ENCODE data around the gene RNF152. TPM values are rescaled to one million over a fixed set of nuclear protein-coding genes. Genes with fewer than 3 reads are reported as not detected.
"Not testable (repeated sequence)": the region's sequence is repeated elsewhere in the genome, so short reads cannot be mapped to it uniquely, and the experiment has no call there.

The RNF152 gene
- polyA plus RNA-seq, 4 donors: 7.9 to 9.8 (median 8.7) TPM

DNA sequence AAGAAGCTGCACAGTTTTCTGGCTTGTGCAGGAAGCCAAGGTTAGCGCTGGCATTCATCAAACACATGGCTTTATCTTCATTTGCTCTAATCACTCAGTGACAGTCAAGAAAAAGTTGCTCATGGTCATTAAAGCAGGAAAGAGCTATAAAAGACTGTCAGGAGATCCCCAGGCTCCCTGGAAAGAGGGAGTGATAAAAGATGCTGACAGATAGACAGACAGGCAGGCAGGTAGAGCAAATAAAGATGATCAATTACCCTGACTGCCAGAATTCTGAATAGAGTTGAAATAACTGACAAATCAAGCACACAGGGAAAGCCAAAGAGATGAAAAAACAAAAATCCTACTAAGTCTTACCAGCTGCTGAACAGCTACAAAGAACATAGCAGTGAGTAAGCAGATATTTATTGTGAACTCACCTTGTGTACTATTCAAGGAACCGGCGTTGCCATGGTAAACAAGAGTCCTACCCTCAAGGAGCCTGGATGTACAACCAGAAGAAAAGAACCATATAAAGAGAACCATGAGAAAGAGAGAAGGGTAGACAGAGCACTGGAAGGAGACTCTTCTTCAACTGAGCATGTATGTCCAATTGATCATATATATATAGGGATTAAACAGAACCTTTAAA is 68.0 kb downstream of the RNF152 start:
- no peak for DNase-seq (ENCODE audit: low read depth in 4 of 4, low spot score in 3 of 4)

- DNase-seq (ENCODE audit: low read depth in 4 of 4, low spot score in 3 of 4): no peak
Observed at GRCh38 chr18:61823595-61823994, 69.2 kb downstream of the RNF152 start.

DNA sequence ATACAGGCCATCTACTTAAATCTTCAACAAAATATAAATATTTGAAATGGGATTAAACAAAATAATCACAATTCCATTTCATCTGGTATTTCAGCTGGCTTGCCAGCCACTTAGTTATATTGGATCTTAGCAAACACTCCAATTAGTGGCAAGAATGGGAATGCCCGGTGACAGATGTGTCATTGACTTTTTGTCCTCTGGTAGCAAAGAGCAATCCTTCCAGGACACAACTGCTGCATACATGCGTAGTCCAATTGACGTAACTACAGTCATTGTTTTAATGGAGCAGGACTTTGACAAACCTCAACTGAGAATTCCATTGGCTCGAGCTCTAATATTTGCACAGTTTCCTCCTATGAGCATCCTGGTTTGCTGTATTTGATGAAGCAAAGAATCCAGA is 69.9 kb downstream of the RNF152 start:
- DNase-seq (ENCODE audit: low read depth in 4 of 4, low spot score in 3 of 4): no peak

DNA sequence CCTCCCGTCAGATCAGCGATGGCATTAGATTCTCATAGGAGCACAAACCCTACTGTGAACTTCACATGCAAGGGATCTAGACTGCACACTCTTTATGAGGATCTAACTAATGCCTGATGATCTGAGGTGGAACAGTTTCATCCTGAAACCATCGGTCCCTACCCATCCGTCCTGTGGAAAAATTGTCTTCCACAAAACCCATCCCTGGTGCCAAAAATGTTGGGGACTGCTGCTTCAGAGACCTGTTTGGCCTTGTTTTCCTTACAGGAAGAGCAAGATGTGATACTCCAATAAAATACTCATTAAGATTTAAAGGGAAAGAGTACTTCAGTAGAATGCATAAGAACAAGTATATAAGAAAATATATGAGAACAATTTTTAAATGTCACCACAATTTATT is 71.1 kb downstream of the RNF152 start:
- no peak for DNase-seq (ENCODE audit: low read depth in 4 of 4, low spot score in 3 of 4)

GRCh38 chr18:61820882-61821281 is 71.9 kb downstream of the RNF152 start:
- no peak for DNase-seq (ENCODE audit: low read depth in 4 of 4, low spot score in 3 of 4)

- DNase-seq (ENCODE audit: low read depth in 4 of 4, low spot score in 3 of 4): no peak
Observed at GRCh38 chr18:61817086-61817485, 75.7 kb downstream of the RNF152 start.

GRCh38 chr18:61815885-61816470 is 76.8 kb downstream of the RNF152 start:
- DNase-seq (ENCODE audit: low read depth in 4 of 4, low spot score in 3 of 4): no peak

DNA sequence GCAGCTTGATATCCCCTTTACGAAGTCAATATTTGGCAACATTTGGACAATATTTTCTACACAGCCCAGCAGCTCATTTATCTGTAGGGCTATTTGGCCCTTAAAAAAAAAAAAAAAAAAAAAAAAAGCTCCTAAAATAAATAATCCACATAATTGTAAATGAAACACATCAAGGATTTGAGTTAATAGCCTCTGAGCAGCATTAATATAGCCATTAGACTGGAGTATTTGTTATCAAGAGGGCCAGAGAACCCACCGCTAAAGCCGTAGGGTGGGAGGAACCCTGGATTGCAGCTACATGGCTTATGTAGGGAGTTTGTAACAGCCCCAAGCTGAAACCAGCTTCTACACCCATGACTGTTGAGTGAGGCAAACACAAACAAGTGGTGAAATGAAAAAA is 84.5 kb downstream of the RNF152 start:
- DNase-seq (ENCODE audit: low read depth in 4 of 4, low spot score in 3 of 4): no peak

- DNase-seq (ENCODE audit: low read depth in 4 of 4, low spot score in 3 of 4): no peak
Observed at GRCh38 chr18:61803393-61803792, 89.4 kb downstream of the RNF152 start.

DNA sequence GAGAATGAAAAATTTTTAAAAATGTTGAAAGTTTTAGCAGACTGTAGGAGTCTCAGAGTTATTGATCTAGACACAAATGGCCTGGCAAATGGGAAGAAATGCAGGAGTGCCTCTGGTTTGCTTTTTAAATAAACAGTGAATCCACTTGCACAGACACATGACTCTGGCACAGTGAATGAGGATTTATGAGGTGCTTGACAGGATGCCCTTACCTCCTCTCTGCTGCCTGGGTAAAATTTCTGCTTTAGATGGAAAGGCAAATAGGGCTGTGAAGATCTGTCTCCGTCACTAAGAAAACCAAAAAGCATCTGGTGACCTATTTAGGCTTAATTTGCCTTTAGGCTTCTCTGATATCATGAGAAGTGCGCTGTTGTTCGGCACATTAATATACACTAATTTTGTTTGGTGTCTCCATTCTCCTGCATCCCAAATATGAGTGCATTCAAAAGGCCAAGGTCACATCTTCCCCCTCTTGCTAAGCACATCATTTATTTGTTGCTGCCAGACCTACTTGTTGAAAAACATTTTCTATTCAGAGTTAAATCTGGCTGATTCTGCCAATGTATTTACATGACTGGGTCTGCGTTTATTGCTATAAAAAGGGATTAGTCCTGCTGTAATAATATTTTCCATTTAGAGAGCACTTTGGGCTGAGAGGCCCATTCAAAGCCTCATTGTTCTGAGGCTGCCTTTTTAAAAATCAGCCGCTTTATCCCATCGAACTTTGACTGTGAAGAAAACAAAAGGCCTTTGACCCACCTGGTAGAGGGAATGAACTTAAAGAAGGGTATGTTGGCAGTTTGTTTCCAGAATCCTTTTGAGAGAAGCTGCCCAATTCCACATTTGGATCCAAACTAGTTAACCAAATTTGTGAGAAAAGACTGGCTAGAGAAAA is 94.9 kb downstream of the RNF152 start:
- DNase-seq (ENCODE audit: low read depth in 4 of 4, low spot score in 3 of 4): peak in 1 of 4 donors; percentile 10

DNA sequence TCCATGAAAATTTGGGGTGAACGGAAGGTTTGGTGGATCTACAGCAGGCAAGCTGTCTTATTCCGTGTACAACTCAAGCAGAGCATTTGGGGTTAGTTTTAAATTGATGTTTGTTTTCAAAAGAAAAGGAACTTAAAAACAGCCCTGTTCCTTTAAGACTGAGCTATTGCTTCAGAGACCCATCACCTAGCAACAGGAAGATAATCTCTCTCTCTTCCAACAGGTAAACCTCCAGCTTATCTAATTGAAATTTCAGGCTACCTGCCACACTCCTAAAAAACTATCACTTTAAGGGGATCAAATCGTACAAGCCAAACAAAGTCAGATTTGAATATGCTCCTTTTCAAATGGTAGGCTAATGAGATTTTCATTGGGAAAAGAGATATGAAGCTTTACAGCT is 101.8 kb downstream of the RNF152 start:
- DNase-seq (ENCODE audit: low read depth in 4 of 4, low spot score in 3 of 4): no peak

GRCh38 chr18:61787011-61787670 is 105.7 kb downstream of the RNF152 start:
- DNase-seq (ENCODE audit: low read depth in 4 of 4, low spot score in 3 of 4): not testable (repeated sequence)

GRCh38 chr18:61785588-61785987 is 107.2 kb downstream of the RNF152 start:
- DNase-seq (ENCODE audit: low read depth in 4 of 4, low spot score in 3 of 4): no peak

DNA sequence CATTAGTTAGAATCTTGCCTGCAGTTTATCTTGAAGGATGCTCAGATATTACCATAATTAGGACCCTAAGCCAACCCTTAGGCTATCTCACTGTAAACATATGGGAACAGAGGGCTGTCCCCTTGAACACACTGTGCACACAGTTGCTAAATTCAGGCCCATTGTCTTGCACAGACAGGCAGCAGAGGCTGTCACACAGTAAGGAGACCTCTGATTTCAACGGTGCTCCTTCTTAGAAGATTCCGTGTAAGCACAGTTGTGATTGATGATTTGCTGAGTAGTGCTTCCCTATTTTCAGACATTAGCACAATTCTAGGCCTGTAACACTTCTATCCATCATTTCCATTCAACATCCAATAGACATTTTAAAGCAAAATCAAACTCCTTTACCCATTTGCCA is 108.0 kb downstream of the RNF152 start:
- no peak for DNase-seq (ENCODE audit: low read depth in 4 of 4, low spot score in 3 of 4)

GRCh38 chr18:61782545-61782944 is 110.3 kb downstream of the RNF152 start:
- no peak for DNase-seq (ENCODE audit: low read depth in 4 of 4, low spot score in 3 of 4)

DNA sequence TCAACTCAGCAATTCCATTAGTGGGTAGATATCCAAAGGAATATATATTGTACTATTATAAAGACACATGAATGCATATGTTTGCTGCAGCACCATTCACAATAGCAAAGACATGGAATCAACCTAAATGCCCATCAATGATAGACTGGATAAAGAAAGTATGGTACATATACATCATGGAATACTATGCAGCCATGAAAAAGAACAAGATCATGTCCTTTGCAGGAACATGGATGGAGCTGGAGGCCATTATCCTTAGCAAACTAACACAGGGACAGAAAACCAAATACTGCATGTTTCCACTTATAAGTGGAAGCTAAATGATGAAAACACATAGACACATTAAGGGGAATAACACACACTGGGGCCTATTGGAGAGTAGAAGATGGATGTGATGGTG is 116.6 kb downstream of the RNF152 start:
- not testable (repeated sequence) for DNase-seq (ENCODE audit: low read depth in 4 of 4, low spot score in 3 of 4)

DNA sequence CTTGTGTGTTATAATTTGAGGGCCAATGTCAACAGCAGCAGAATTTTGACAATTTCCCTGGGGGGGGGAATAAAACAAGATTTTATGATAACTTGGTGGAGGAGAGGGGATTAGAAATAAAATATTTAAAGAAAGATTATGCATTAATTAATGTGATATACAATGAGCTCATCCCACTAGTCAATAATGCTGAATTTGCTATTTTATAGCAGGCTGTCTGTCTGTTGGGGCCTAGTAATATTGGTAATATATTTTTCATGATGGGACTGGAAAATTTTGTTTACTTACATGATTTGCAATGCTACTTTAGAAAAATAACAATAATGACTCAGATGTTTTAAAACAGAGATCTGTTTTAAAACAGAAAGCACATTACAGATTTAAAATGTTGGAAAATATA is 118.0 kb downstream of the RNF152 start:
- no peak for DNase-seq (ENCODE audit: low read depth in 4 of 4, low spot score in 3 of 4)

GRCh38 chr18:61772293-61772848 is 120.4 kb downstream of the RNF152 start:
- no peak for DNase-seq (ENCODE audit: low read depth in 4 of 4, low spot score in 3 of 4)

GRCh38 chr18:61771861-61772260 is 120.9 kb downstream of the RNF152 start:
- DNase-seq (ENCODE audit: low read depth in 4 of 4, low spot score in 3 of 4): no peak

DNA sequence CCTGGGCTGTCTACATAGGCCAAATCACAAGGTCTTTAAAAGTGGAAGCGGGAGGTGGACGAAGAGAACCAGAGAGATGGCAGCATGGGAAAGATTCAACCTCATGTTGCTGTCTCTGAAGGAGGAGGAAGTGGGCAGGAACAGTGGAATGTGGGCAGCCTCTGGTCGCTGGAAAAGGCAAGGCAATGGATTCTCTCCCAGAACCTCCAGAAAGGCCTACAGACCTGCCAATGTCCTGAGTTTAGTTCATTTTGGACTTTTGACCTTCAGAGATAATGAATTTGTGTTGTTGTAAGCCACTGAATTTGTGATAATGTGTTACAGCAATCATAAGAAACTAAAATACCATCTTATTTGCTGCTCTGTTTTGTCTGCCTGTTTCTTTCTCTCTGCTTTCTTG is 122.5 kb downstream of the RNF152 start:
- DNase-seq (ENCODE audit: low read depth in 4 of 4, low spot score in 3 of 4): no peak
